IMR-90 (cell line): Measurements from ENCODE around the gene NEURL1B. TPM values are rescaled to one million over a fixed set of nuclear protein-coding genes. Genes with fewer than 3 reads are reported as not detected.

Experiments
- ATAC-seq: fragments of 200-7000 bp; cut with Tn5 transposase; 2 replicates; pipeline ENCODE4 v1.9.1; 2020; ENCODE audit warnings: low read depth, mild to moderate bottlenecking, moderate library complexity
- BruUV-seq: library from RNA; stranded (reverse); fragments of 400-500 nt; replicated peaks from 2 replicates; lab custom pipeline; 2021; lab: Mats Ljungman, UMichigan
- CTCF ChIA-PET: fragments of 300-600 bp; formaldehyde crosslinking; extraction: SDS; loops from one replicate; lab custom pipeline; 2021; ENCODE audit warnings: antibody characterized with exemption; lab: Yijun Ruan, JAX
- POLR2A ChIA-PET: fragments of 300-600 bp; sonication (Branson Sonifier 250); formaldehyde crosslinking; loops from one replicate; lab custom pipeline; 2022; ENCODE audit warnings: antibody characterized with exemption; ENCODE audit not compliant: unreplicated experiment; lab: Charles Lee
- DNase-seq: peaks from one replicate; pipeline ENCODE4 v3.0.0; 2013
- H2AFZ ChIP-seq: replicated peaks from 2 replicates; pipeline ENCODE3; 2013; ENCODE audit warnings: low read length, mild to moderate bottlenecking; ENCODE audit not compliant: poor library complexity
- H2AK5ac ChIP-seq: 2 replicates; pipeline ENCODE4 v1.6.1; 2013; ENCODE audit warnings: low read depth, low read length, inconsistent platforms
- H2AK9ac ChIP-seq: replicated peaks from 2 replicates; pipeline ENCODE3; 2013; ENCODE audit warnings: mild to moderate bottlenecking, low read depth, low read length, moderate library complexity; ENCODE audit not compliant: poor library complexity
- H2BK120ac ChIP-seq: 2 replicates; pipeline ENCODE4 v1.6.1; 2013; ENCODE audit warnings: low read depth, low read length, inconsistent platforms
- H2BK15ac ChIP-seq: 3 replicates; pipeline ENCODE4 v1.6.1; 2013; ENCODE audit warnings: low read depth, low read length, inconsistent platforms
- H2BK20ac ChIP-seq: 2 replicates; pipeline ENCODE4 v1.6.1; 2013; ENCODE audit warnings: low read depth, mild to moderate bottlenecking, inconsistent platforms, low read length, moderate library complexity
- H2BK5ac ChIP-seq: 2 replicates; pipeline ENCODE4 v1.6.1; 2013; ENCODE audit warnings: mild to moderate bottlenecking, low read depth, low read length, inconsistent platforms; ENCODE audit not compliant: poor library complexity, severe bottlenecking
- H3K14ac ChIP-seq: replicated peaks from 2 replicates; pipeline ENCODE4 v1.6.1; 2013; ENCODE audit warnings: low read depth, low read length, inconsistent platforms
- H3K18ac ChIP-seq: 2 replicates; pipeline ENCODE4 v1.6.1; 2013; ENCODE audit warnings: low read depth, low read length, control low read depth
- H3K23ac ChIP-seq: 2 replicates; pipeline ENCODE4 v1.6.1; 2013; ENCODE audit warnings: low read depth, low read length, inconsistent platforms
- H3K27ac ChIP-seq: 2 replicates; pipeline ENCODE4 v1.5.1; 2013; ENCODE audit warnings: mild to moderate bottlenecking, control low read depth, low read length; ENCODE audit not compliant: insufficient read depth
- H3K27me3 ChIP-seq: 2 replicates; pipeline ENCODE4 v1.6.1; 2013; ENCODE audit warnings: low read length; ENCODE audit not compliant: control insufficient read depth, insufficient read depth
- H3K36me3 ChIP-seq: 2 replicates; pipeline ENCODE4 v1.6.1; 2013; ENCODE audit warnings: low read length, mixed read lengths; ENCODE audit not compliant: control insufficient read depth, insufficient read depth
- H3K4ac ChIP-seq: 2 replicates; pipeline ENCODE4 v1.6.1; 2013; ENCODE audit warnings: low read depth, low read length, inconsistent platforms
- H3K4me1 ChIP-seq: 2 replicates; pipeline ENCODE4 v1.6.1; 2013; ENCODE audit warnings: low read length, mixed read lengths; ENCODE audit not compliant: control insufficient read depth, insufficient read depth
- H3K4me2 ChIP-seq: 2 replicates; pipeline ENCODE4 v1.6.1; 2013; ENCODE audit warnings: low read depth, mild to moderate bottlenecking, control low read depth, low read length, moderate library complexity
- H3K4me3 ChIP-seq: 2 replicates; pipeline ENCODE4 v1.5.1; 2013; ENCODE audit warnings: low read depth, mild to moderate bottlenecking, control low read depth, low read length, moderate library complexity; ENCODE audit not compliant: insufficient read depth
- H3K56ac ChIP-seq: 2 replicates; pipeline ENCODE4 v1.6.1; 2013; ENCODE audit warnings: low read length, inconsistent platforms; ENCODE audit not compliant: insufficient read depth; ENCODE audit errors: extremely low read depth
- H3K79me1 ChIP-seq, 2 experiments: 2 replicates each; pipeline ENCODE4 v1.6.1; 2013; ENCODE audit warnings: low read length in 2 of 2, inconsistent platforms in 1 of 2, low read depth in 1 of 2
- H3K9ac ChIP-seq: 2 replicates; pipeline ENCODE4 v1.6.1; 2013; ENCODE audit warnings: low read depth, low read length, control low read depth
- H3K9me1 ChIP-seq: 2 replicates; pipeline ENCODE4 v1.6.1; 2013; ENCODE audit warnings: low read length, inconsistent platforms; ENCODE audit not compliant: insufficient read depth
- H3K9me3 ChIP-seq: 2 replicates; pipeline ENCODE4 v1.6.1; 2013; ENCODE audit warnings: low read length; ENCODE audit not compliant: control insufficient read depth, insufficient read depth
- H4K20me1 ChIP-seq: 2 replicates; pipeline ENCODE4 v1.6.1; 2013; ENCODE audit warnings: low read length, inconsistent platforms; ENCODE audit not compliant: insufficient read depth
- H4K5ac ChIP-seq: 2 replicates; pipeline ENCODE4 v1.6.1; 2013; ENCODE audit warnings: mild to moderate bottlenecking, low read depth, low read length, control low read depth
- H4K8ac ChIP-seq, 2 experiments: 2 replicates each; pipeline ENCODE4 v1.6.1; 2013; ENCODE audit warnings: low read depth in 2 of 2, low read length in 2 of 2, control low read depth in 1 of 2, inconsistent platforms in 1 of 2
- H4K91ac ChIP-seq: 2 replicates; pipeline ENCODE4 v1.6.1; 2013; ENCODE audit warnings: low read depth, low read length, inconsistent platforms; ENCODE audit not compliant: insufficient read depth
- MXI1 ChIP-seq: IDR thresholded peaks from 2 replicates; pipeline ENCODE4 v1.6.1; 2012; ENCODE audit warnings: low read depth, mild to moderate bottlenecking, low read length, moderate library complexity, borderline replicate concordance
- RAD21 ChIP-seq: IDR thresholded peaks from 2 replicates; pipeline ENCODE4 v1.6.1; 2012; ENCODE audit warnings: low read length, improper control_type of control experiment
- SMC3 ChIP-seq: fragments of 150-350 bp; IDR thresholded peaks from 2 replicates; pipeline ENCODE4 v1.6.1; 2016; ENCODE audit warnings: low read depth, mild to moderate bottlenecking, antibody characterized with exemption, low read length, moderate library complexity
- WGBS, 2 experiments: methylation state at CpG; one replicate each; pipeline versions ENCODE4 v1.1.5 to v1.1.7; 2013; ENCODE audit warnings: missing lambda C conversion rate in 2 of 2; ENCODE audit not compliant: insufficient read length in 1 of 2; ENCODE audit errors: extremely low coverage in 2 of 2; 5-methylcytosine and 5-hydroxymethylcytosine counted together
- dilution Hi-C: fragments of 300-500 bp; cut with HindIII; formaldehyde crosslinking; loops from one replicate; pipeline ENCODE4 v1.14.3; 2018; ENCODE audit warnings: low sequenced_read_pairs; ENCODE audit not compliant: unreplicated experiment
- in situ Hi-C: fragments of 300-500 bp; cut with MboI; formaldehyde crosslinking; loops from 3 replicates; pipeline ENCODE4 v1.14.3; 2019; ENCODE audit warnings: low sequenced_read_pairs, inconsistent platforms, mixed read lengths
- intact Hi-C: fragments of 100-400 bp; cut with micrococcal nuclease; formaldehyde crosslinking; loops from 2 replicates; pipeline ENCODE4 v1.10.0; 2022
- polyA plus RNA-seq, 3 experiments: library from polyadenylated mRNA; depleted of rRNA; stranded (reverse); fragments of >200 nt; gene quantifications; 2 replicates each; pipeline ENCODE4 v1.2.3, GENCODE V29; 2012; ENCODE audit warnings: low replicate concordance in 1 of 3
- total RNA-seq: library from RNA; depleted of rRNA; stranded (reverse); fragments of >200 nt; gene quantifications from 2 replicates; pipeline ENCODE4 v1.2.3, GENCODE V29; 2012
- TF ChIP-seq, protein P1 (sequence below): conservative IDR thresholded peaks from 2 replicates; pipeline ENCODE4 v1.5.1; 2012; ENCODE audit warnings: mild to moderate bottlenecking, low read depth, low read length, improper control_type of control experiment

NEURL1B gene
- total and polyA plus RNA-seq, 2 of the 4 experiments (the other 2 are of a cell fraction) = 1.8 to 2.8 TPM

DNA sequence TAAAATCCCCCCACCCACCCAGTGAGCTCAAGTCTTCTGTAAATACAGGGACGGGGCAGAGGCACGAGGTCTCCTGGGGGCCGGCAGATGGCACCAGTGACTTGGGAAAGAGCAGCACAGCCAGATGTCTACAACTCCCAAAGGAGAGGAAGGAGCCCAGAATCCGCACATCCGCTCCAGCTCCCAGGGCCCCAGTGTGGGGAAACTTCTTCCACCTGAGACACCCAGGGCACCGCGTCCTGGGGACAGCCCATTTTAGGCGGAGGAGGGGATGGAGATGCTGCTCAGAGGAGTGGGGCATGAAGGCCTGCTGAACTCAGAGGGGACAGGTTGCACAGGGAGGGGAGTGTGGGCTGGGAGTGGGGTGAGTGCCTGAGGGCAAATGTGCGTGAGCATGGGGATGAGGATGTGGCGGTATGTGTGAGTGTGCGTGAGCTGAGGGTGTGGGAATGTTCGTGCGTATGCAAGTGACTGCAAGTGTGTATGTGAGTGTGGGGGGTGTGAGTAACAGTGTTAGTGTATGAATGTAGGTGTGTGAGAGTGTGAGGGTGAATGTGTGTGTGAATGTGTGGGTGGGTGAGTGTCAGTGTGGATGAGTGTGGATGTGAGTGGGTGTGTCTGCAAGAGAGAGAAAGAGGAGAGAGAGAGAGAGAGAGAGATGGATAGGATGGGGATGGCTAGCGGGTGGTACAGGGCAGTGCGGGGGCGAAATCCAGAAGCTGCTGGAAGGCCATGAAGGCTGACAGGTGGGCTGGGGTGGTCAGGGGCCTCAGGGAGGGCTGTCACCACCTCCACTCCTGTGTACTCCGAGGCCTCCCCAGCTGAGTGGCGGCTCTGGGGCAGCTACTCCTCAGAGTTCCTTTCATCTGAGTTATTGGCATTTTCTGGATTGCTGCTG is 66.5 kb downstream of the NEURL1B start:
- H3K36me3 ChIP-seq = no peaks in the 10 kb centered on the region
- H2BK5ac ChIP-seq = no peak overlapping the region
- peaks cover 10% of the 10 kb centered on the region for H3K27me3 ChIP-seq
- peaks cover 4% of the 10 kb centered on the region; the same call in 1 of the 2 replicates for H3K9me1 ChIP-seq
- no peak overlapping the region for H4K5ac ChIP-seq
- peak overlapping the region; percentile 78 to 82; a peak in 2 of 4 replicates for H4K8ac ChIP-seq
- H2BK15ac ChIP-seq = peak overlapping the region; percentile 48; the same call in 1 of the 3 replicates
- peaks cover 4% of the 10 kb centered on the region for H3K4me1 ChIP-seq
- peak overlapping the region; percentile 77 for H2BK120ac ChIP-seq
- H2AK5ac ChIP-seq = peak overlapping the region; percentile 33; the same call in 1 of the 2 replicates
- H3K79me1 ChIP-seq = no peaks in the 10 kb centered on the region
- H4K20me1 ChIP-seq = no peaks in the 10 kb centered on the region
- peak overlapping the region; percentile 66; the same call in 1 of the 2 replicates for H4K91ac ChIP-seq
- no peak overlapping the region for H3K56ac ChIP-seq
- no TSS peak for BruUV-seq
- TF ChIP-seq RAD21 (peak; percentile 89), MXI1 (no peak), SMC3 (peak; percentile 58)
- TF ChIP-seq, protein P1, sequence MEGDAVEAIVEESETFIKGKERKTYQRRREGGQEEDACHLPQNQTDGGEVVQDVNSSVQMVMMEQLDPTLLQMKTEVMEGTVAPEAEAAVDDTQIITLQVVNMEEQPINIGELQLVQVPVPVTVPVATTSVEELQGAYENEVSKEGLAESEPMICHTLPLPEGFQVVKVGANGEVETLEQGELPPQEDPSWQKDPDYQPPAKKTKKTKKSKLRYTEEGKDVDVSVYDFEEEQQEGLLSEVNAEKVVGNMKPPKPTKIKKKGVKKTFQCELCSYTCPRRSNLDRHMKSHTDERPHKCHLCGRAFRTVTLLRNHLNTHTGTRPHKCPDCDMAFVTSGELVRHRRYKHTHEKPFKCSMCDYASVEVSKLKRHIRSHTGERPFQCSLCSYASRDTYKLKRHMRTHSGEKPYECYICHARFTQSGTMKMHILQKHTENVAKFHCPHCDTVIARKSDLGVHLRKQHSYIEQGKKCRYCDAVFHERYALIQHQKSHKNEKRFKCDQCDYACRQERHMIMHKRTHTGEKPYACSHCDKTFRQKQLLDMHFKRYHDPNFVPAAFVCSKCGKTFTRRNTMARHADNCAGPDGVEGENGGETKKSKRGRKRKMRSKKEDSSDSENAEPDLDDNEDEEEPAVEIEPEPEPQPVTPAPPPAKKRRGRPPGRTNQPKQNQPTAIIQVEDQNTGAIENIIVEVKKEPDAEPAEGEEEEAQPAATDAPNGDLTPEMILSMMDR = peak; percentile 72
- peak overlapping the region; percentile 63; the same call in 1 of the 2 replicates for H2BK20ac ChIP-seq
- no peak overlapping the region for H3K27ac ChIP-seq
- H3K18ac ChIP-seq = no peak overlapping the region
- H3K4ac ChIP-seq = peak overlapping the region; percentile 71
- no peaks in the 10 kb centered on the region for H3K9me3 ChIP-seq
- in situ Hi-C loops (loop anchor here (10.0 to 25.0 kb wide), 3 partner anchors 437 to 880 kb away; partner anchors contain the start of gene BNIP1), intact Hi-C loops (loop anchor here (1.0 to 10.0 kb wide), 6 partner anchors 270 to 907 kb away; partner anchors contain the start of genes BNIP1 and BOD1), dilution Hi-C loops (no loop called here)
- H3K14ac ChIP-seq = no peak overlapping the region
- POLR2A ChIA-PET = no interaction called here
- H3K4me2 ChIP-seq = no peak overlapping the region
- peak; percentile 96 for ATAC-seq
- peak overlapping the region; percentile 85 for H2AK9ac ChIP-seq
- H3K23ac ChIP-seq = no peak overlapping the region
- H3K4me3 ChIP-seq = no peak overlapping the region
- peak overlapping the region; percentile 94 for H2AFZ ChIP-seq
- DNase-seq = peak; percentile 76
- WGBS, 2 experiments = 42% methylated on average over 6 of the region's 18 CpGs; no CpG with 5 or more reads in 1 of the 2 experiments
- CTCF ChIA-PET = interaction anchor here (0.6 to 1.2 kb wide), 10 partner anchors 9 to 1615 kb away, joined by 3 to 5 read pairs (median 3); partner anchors contain the start of gene BOD1
- no peak overlapping the region for H3K9ac ChIP-seq
